GM12878 (cell line): ENCODE results near the gene TOM1L2. TPM values are rescaled to one million over a fixed set of nuclear protein-coding genes. Genes with fewer than 3 reads are reported as not detected.

Experiments
- ATAC-seq: fragments of 200-7000 bp; cut with Tn5 transposase; 3 replicates; pipeline ENCODE4 v1.9.1; 2020; ENCODE audit warnings: mild to moderate bottlenecking, moderate library complexity
- BruUV-seq: library from RNA; stranded (reverse); fragments of 400-500 nt; replicated peaks from 2 replicates; lab custom pipeline; 2021; lab: Mats Ljungman, UMichigan
- CTCF ChIA-PET: fragments of 300-600 bp; sonication (Branson Sonifier 250); formaldehyde crosslinking; extraction: SDS; loops from one replicate; lab custom pipeline; 2021; ENCODE audit warnings: inconsistent platforms; lab: Yijun Ruan, JAX
- POLR2A ChIA-PET: fragments of 350-600 bp; formaldehyde crosslinking; extraction: SDS; loops from one replicate; lab custom pipeline; 2021; ENCODE audit warnings: inconsistent platforms; lab: Charles Lee
- RAD21 ChIA-PET: fragments of 300-600 bp; sonication (Branson Sonifier 250); formaldehyde crosslinking; loops from one replicate; lab custom pipeline; 2023; ENCODE audit warnings: antibody characterized with exemption; ENCODE audit not compliant: unreplicated experiment; lab: Charles Lee
- SMC1A ChIA-PET: fragments of 300-600 bp; sonication (Branson Sonifier 250); formaldehyde crosslinking; loops from one replicate; lab custom pipeline; 2023; ENCODE audit not compliant: unreplicated experiment, uncharacterized antibody; lab: Charles Lee
- DNase-seq: peaks from one replicate; pipeline ENCODE4 v3.0.0-alpha.2; 2011; ENCODE audit warnings: low read depth, low spot score
- FAIRE-seq: peaks from 3 replicates; lab custom pipeline; 2011; peaks lifted over from hg19 to GRCh38; lab: Jason Lieb, UNC
- H2AFZ ChIP-seq: 2 replicates; pipeline ENCODE4 v1.6.0; 2011; ENCODE audit warnings: low read depth, low read length, control low read depth; ENCODE audit not compliant: control insufficient read depth
- H3K27ac ChIP-seq: 2 replicates; pipeline ENCODE4 v1.5.1; 2011; ENCODE audit warnings: control low read depth; ENCODE audit not compliant: control insufficient read depth, insufficient read depth
- H3K27me3 ChIP-seq, 2 experiments: replicated peaks in 1 of 2; 2 replicates each; pipeline versions ENCODE4 v1.6.0 to v1.6.1; 2011; ENCODE audit warnings: low read length in 1 of 2; ENCODE audit not compliant: control insufficient read depth in 2 of 2, insufficient read depth in 2 of 2
- H3K36me3 ChIP-seq, 2 experiments: 2 replicates each; pipeline ENCODE4 v1.5.1; 2011; ENCODE audit warnings: low read length in 1 of 2; ENCODE audit not compliant: control insufficient read depth in 2 of 2, insufficient read depth in 2 of 2
- H3K4me1 ChIP-seq: 2 replicates; pipeline ENCODE4 v1.6.1; 2011; ENCODE audit warnings: mild to moderate bottlenecking, low read length, moderate library complexity, mixed read lengths; ENCODE audit not compliant: control insufficient read depth, insufficient read depth
- H3K4me2 ChIP-seq: 2 replicates; pipeline ENCODE4 v1.6.0; 2011; ENCODE audit warnings: control low read depth; ENCODE audit not compliant: control insufficient read depth, insufficient read depth
- H3K4me3 ChIP-seq: fragments of 200-600 bp; sonication (generic); 2 replicates; pipeline ENCODE4 v1.5.1; 2016
- H3K79me2 ChIP-seq: 2 replicates; pipeline ENCODE4 v1.6.0; 2011; ENCODE audit warnings: low read length; ENCODE audit not compliant: control insufficient read depth, insufficient read depth
- H3K9ac ChIP-seq: 2 replicates; pipeline ENCODE4 v1.8.0; 2011; ENCODE audit warnings: low read length, control low read depth, mixed read lengths; ENCODE audit not compliant: control insufficient read depth, insufficient read depth
- H3K9me3 ChIP-seq: replicated peaks from 3 replicates; pipeline ENCODE4 v1.5.1; 2011; ENCODE audit warnings: mild to moderate bottlenecking, low read length; ENCODE audit not compliant: control insufficient read depth, insufficient read depth
- H4K20me1 ChIP-seq: 2 replicates; pipeline ENCODE4 v1.6.0; 2011; ENCODE audit not compliant: control insufficient read depth, insufficient read depth
- CEBPB ChIP-seq, 2 experiments: fragments of 150-350 bp in 1 of 2; IDR thresholded peaks; 2 replicates each; pipeline ENCODE4 v1.6.1; 2012 to 2014; ENCODE audit warnings: low read depth in 2 of 2, low read length in 2 of 2, borderline replicate concordance in 1 of 2, inconsistent platforms in 1 of 2
- ESRRA ChIP-seq: IDR thresholded peaks from 2 replicates; pipeline ENCODE4 v1.6.1; 2012; ENCODE audit warnings: mild to moderate bottlenecking, low read length, improper control_type of control experiment
- JUNB ChIP-seq: IDR thresholded peaks from 2 replicates; pipeline ENCODE4 v1.6.1; 2016; ENCODE audit warnings: antibody characterized with exemption, mild to moderate bottlenecking
- JUND ChIP-seq: IDR thresholded peaks from 2 replicates; pipeline ENCODE4 v1.6.1; 2012; ENCODE audit warnings: low read depth, mild to moderate bottlenecking, low read length, improper control_type of control experiment, moderate library complexity
- NFYB ChIP-seq: IDR thresholded peaks from 2 replicates; pipeline ENCODE4 v1.6.1; 2011; ENCODE audit warnings: low read depth, mild to moderate bottlenecking, low read length, improper control_type of control experiment, moderate library complexity; ENCODE audit not compliant: insufficient read depth
- NR2C1 ChIP-seq: fragments of 450-650 bp; IDR thresholded peaks from 2 replicates; pipeline ENCODE4 v1.6.1; 2017; ENCODE audit warnings: antibody characterized with exemption, mild to moderate bottlenecking, moderate library complexity
- RUNX3 ChIP-seq: IDR thresholded peaks from 2 replicates; pipeline ENCODE4 v1.6.1; 2012; ENCODE audit warnings: low read length, inconsistent platforms
- SMAD5 ChIP-seq: IDR thresholded peaks from 2 replicates; pipeline ENCODE4 v1.6.1; 2016; ENCODE audit warnings: antibody characterized with exemption, low read depth
- STAT3 ChIP-seq: IDR thresholded peaks from 2 replicates; pipeline ENCODE4 v1.6.1; 2011; ENCODE audit warnings: low read depth, low read length, improper control_type of control experiment
- USF1 ChIP-seq: IDR thresholded peaks from 2 replicates; pipeline ENCODE4 v1.6.1; 2011; ENCODE audit warnings: borderline replicate concordance, low read depth, mild to moderate bottlenecking, moderate library complexity, mixed read lengths, low read length; ENCODE audit not compliant: insufficient read depth; ENCODE audit errors: extremely low read length
- ZNF24 ChIP-seq: fragments of 450-650 bp; IDR thresholded peaks from 2 replicates; pipeline ENCODE4 v1.6.1; 2017; ENCODE audit warnings: antibody characterized with exemption, mild to moderate bottlenecking
- WGBS: methylation state at CpG from one replicate; pipeline ENCODE4 v1.1.6; 2016; ENCODE audit warnings: low lambda C conversion rate; ENCODE audit not compliant: insufficient replicate concordance, insufficient coverage; ENCODE audit errors: missing lambda C conversion rate; 5-methylcytosine and 5-hydroxymethylcytosine counted together
- in situ Hi-C: fragments of 300-500 bp; cut with MboI; formaldehyde crosslinking; loops from 9 replicates; pipeline ENCODE4 v1.14.3; 2018; ENCODE audit warnings: mixed read lengths
- intact Hi-C: fragments of 100-400 bp; cut with micrococcal nuclease; formaldehyde crosslinking; loops from one replicate; pipeline ENCODE4 v1.14.2; 2022; ENCODE audit not compliant: unreplicated experiment
- polyA plus RNA-seq, 11 experiments: library from polyadenylated mRNA; depleted of rRNA in 4 of 11; unstranded in 6 of 11; stranded (reverse) in 5 of 11; fragments of >200 nt; fragmentation: Nextera tagmentation in 4 of 11; fragmentation: Illumina TruSeq in 1 of 11; extraction: Ambion mirVana in 4 of 11; extraction: Trizol in 1 of 11; gene quantifications; 1 replicate in 1 of 11; 2 replicates in 10 of 11; pipeline versions ENCODE4 v1.2.1 to v1.2.3, GENCODE V29; 2011 to 2016; ENCODE audit warnings: inconsistent platforms in 2 of 11, missing spikeins in 2 of 11, low read depth in 1 of 11
- total RNA-seq, 4 experiments: library from RNA; depleted of rRNA in 3 of 4; stranded (reverse); fragments of >200 nt in 3 of 4; fragmentation: Illumina TruSeq in 1 of 4; extraction: Trizol in 1 of 4; gene quantifications; 2 replicates each; pipeline versions ENCODE4 v1.2.1 to v1.2.3, GENCODE V29; 2013 to 2021
- TF ChIP-seq, protein P1 (sequence below): fragments of 450-650 bp; formaldehyde crosslinking; IDR thresholded peaks from 2 replicates; pipeline ENCODE4 v1.4.0; 2022; ENCODE audit warnings: mild to moderate bottlenecking, moderate library complexity
- TF ChIP-seq, protein P2 (sequence below): IDR thresholded peaks from 2 replicates; pipeline ENCODE4 v1.6.1; 2012; ENCODE audit warnings: low read length, inconsistent platforms

TOM1L2 gene
- total and polyA plus RNA-seq, 10 of the 15 experiments (the other 5 are each of a cell fraction or from before 2014, with no cell fraction given): 0.19 to 19.2 (median 8.1) TPM

- no peak for TF ChIP-seq ESRRA
- TF ChIP-seq, all 136 proteins: peak for 0
Observed at GRCh38 chr17:17855976-17856375, 116.2 kb downstream of the TOM1L2 start (continued).

- ATAC-seq: peak; percentile 8; the same call in 2 of the 3 replicates
- Histone ChIP-seq H3K9ac (no peak overlapping the region), H2AFZ (no peak overlapping the region), H3K27ac (no peak overlapping the region), H3K9me3 (no peaks in the 10 kb centered on the region), H3K4me2 (no peak overlapping the region), H3K79me2 (no peaks in the 10 kb centered on the region), H3K4me3 (no peak overlapping the region), H3K36me3 (no peaks in the 10 kb centered on the region), H3K4me1 (peaks cover 25% of the 10 kb centered on the region), H3K27me3 (no peaks in the 10 kb centered on the region), H4K20me1 (no peaks in the 10 kb centered on the region)
- ChIA-PET RAD21 (interaction anchor here (1.1 to 2.2 kb wide), 4 partner anchors 18 to 119 kb away, joined by 3 to 7 read pairs (median 3); partner anchors contain the start of genes DRC3, SREBF1 and TOM1L2), CTCF (interaction anchor here (1.1 to 10.6 kb wide), 8 partner anchors 13 to 190 kb away, joined by 3 to 86 read pairs (median 4); partner anchors contain the start of gene SREBF1), SMC1A (interaction anchor here (0.8 to 4.6 kb wide), 6 partner anchors 15 to 162 kb away, joined by 3 to 28 read pairs (median 6); partner anchors contain the start of gene SREBF1), POLR2A (interaction anchor here (1.2 kb wide), 1 partner anchor 12 kb away, joined by 4 read pairs; no protein-coding TSS in a partner anchor)
- no peak for FAIRE-seq
- in situ Hi-C loops: no loop called here
- WGBS: 67% methylated on average over 8 of the region's 8 CpGs
- TF ChIP-seq, protein P1, sequence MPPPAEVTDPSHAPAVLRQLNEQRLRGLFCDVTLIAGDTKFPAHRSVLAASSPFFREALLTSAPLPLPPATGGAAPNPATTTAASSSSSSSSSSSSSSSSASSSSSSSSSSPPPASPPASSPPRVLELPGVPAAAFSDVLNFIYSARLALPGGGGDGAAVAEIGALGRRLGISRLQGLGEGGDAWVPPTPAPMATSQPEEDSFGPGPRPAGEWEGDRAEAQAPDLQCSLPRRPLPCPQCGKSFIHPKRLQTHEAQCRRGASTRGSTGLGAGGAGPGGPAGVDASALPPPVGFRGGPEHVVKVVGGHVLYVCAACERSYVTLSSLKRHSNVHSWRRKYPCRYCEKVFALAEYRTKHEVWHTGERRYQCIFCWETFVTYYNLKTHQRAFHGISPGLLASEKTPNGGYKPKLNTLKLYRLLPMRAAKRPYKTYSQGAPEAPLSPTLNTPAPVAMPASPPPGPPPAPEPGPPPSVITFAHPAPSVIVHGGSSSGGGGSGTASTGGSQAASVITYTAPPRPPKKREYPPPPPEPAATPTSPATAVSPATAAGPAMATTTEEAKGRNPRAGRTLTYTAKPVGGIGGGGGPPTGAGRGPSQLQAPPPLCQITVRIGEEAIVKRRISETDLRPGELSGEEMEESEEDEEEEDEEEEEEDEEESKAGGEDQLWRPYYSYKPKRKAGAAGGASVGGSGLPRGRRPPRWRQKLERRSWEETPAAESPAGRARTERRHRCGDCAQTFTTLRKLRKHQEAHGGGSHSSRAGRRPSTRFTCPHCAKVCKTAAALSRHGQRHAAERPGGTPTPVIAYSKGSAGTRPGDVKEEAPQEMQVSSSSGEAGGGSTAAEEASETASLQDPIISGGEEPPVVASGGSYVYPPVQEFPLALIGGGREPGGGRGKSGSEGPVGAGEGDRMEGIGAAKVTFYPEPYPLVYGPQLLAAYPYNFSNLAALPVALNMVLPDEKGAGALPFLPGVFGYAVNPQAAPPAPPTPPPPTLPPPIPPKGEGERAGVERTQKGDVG (CRISPR knock-in tag): no peak
- no peak for TF ChIP-seq STAT3
- no peak for TF ChIP-seq JUND
- TF ChIP-seq SMAD5: no peak
- no peak for TF ChIP-seq NFYB
- peak; percentile 22; the same call in 1 of the 2 replicates for TF ChIP-seq RUNX3
- no peak for TF ChIP-seq NR2C1
- TF ChIP-seq ZNF24: no peak
- no peak for TF ChIP-seq USF1
- peak; percentile 52; the same call in 1 of the 2 replicates for TF ChIP-seq JUNB
- TF ChIP-seq, protein P2, sequence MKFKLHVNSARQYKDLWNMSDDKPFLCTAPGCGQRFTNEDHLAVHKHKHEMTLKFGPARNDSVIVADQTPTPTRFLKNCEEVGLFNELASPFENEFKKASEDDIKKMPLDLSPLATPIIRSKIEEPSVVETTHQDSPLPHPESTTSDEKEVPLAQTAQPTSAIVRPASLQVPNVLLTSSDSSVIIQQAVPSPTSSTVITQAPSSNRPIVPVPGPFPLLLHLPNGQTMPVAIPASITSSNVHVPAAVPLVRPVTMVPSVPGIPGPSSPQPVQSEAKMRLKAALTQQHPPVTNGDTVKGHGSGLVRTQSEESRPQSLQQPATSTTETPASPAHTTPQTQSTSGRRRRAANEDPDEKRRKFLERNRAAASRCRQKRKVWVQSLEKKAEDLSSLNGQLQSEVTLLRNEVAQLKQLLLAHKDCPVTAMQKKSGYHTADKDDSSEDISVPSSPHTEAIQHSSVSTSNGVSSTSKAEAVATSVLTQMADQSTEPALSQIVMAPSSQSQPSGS: no peak
- TF ChIP-seq CEBPB (IDR thresholded peaks at IDR 0.05; ENCODE audit: borderline replicate concordance in 1 of 2, low read depth in 2 of 2, low read length in 2 of 2): no peak
- BruUV-seq: no TSS peak
- no peak for DNase-seq
- intact Hi-C loops: no loop called here
Observed at GRCh38 chr17:17853811-17854447, 118.3 kb downstream of the TOM1L2 start.
